ENCODE results near the gene DCDC2B. TPM values are rescaled to one million over a fixed set of nuclear protein-coding genes. Genes with fewer than 3 reads are reported as not detected.
A peak's percentile ranks its signal among the peaks of the same experiment; 100 is the strongest.

DCDC2B gene
- total and polyA plus RNA-seq, 2 of the 13 experiments (the other 11 are each of a cell fraction or from before 2014, with no cell fraction given), result not detected

GRCh38 chr1:32205401-32206370 lies 3.2 kb upstream of the DCDC2B start, which contains the start of gene IQCC (continued):
- TF ChIP-seq ZNF609 (CRISPR knock-in tag; IDR thresholded peaks at IDR 0.05; ENCODE audit: borderline replicate concordance) (0 out of 2 replicates have a peak, but pooled peaks have one; percentile 36), ZNF274 (CRISPR knock-in tag; IDR thresholded peaks at IDR 0.05) (peak; percentile 13; the same call in 1 of the 2 replicates), LCORL (IDR thresholded peaks at IDR 0.05) (no peak), LCORL (CRISPR knock-in tag; IDR thresholded peaks at IDR 0.05) (peak; percentile 45; the same call in 1 of the 2 replicates), ETV5 (CRISPR knock-in tag; IDR thresholded peaks at IDR 0.05; ENCODE audit: borderline replicate concordance) (no peak), ZSCAN31 (CRISPR knock-in tag; IDR thresholded peaks at IDR 0.05; ENCODE audit: low read depth) (no peak), GMEB1 (CRISPR knock-in tag; IDR thresholded peaks at IDR 0.05; ENCODE audit: borderline replicate concordance) (peak; percentile 68), ZNF225 (CRISPR knock-in tag; IDR thresholded peaks at IDR 0.05) (no peak), ZNF841 (CRISPR knock-in tag; IDR thresholded peaks at IDR 0.05; ENCODE audit: borderline replicate concordance) (no peak), TP53 (CRISPR knock-in tag; conservative IDR thresholded peaks at IDR 0.05) (no peak), RELA (CRISPR knock-in tag; IDR thresholded peaks at IDR 0.05) (no peak), ELF1 (CRISPR knock-in tag; IDR thresholded peaks at IDR 0.05) (no peak), SP5 (CRISPR knock-in tag; IDR thresholded peaks at IDR 0.05; ENCODE audit: borderline replicate concordance, low read depth) (no peak; the same call in 1 of the 2 replicates), HNRNPUL1 (IDR thresholded peaks at IDR 0.05; ENCODE audit: low read depth, low read length) (no peak), TFDP2 (CRISPR knock-in tag; IDR thresholded peaks at IDR 0.05) (peak; percentile 90), ZNF547 (CRISPR knock-in tag; IDR thresholded peaks at IDR 0.05) (peak; percentile 70; the same call in 1 of the 2 replicates), HNRNPH1 (optimal IDR thresholded peaks at IDR 0.05; ENCODE audit: low read depth, low read length) (no peak), CREB3 (CRISPR knock-in tag; IDR thresholded peaks at IDR 0.05) (no peak)
